Activated naive CD8-positive, alpha-beta T cell (primary cell): ENCODE results near the gene CSNK1D.
A peak's percentile ranks its signal among the peaks of the same experiment; 100 is the strongest.

Source experiments
- H3K27ac Mint-ChIP-seq: one replicate; pipeline ENCODE4 v1.8.0; 2021; ENCODE audit warnings: mixed read lengths
- H3K27me3 Mint-ChIP-seq: one replicate; pipeline ENCODE4 v1.8.0; 2021; ENCODE audit warnings: mixed read lengths
- H3K36me3 Mint-ChIP-seq: one replicate; pipeline ENCODE4 v1.8.0; 2021; ENCODE audit warnings: mixed read lengths
- H3K4me1 Mint-ChIP-seq: one replicate; pipeline ENCODE4 v1.8.0; 2021; ENCODE audit warnings: low read depth, mixed read lengths
- H3K4me3 Mint-ChIP-seq: one replicate; pipeline ENCODE4 v1.8.0; 2021; ENCODE audit warnings: mild to moderate bottlenecking, mixed read lengths
- H3K9me3 Mint-ChIP-seq: one replicate; pipeline ENCODE4 v1.8.0; 2021; ENCODE audit warnings: low read depth, mixed read lengths

Gene CSNK1D

DNA sequence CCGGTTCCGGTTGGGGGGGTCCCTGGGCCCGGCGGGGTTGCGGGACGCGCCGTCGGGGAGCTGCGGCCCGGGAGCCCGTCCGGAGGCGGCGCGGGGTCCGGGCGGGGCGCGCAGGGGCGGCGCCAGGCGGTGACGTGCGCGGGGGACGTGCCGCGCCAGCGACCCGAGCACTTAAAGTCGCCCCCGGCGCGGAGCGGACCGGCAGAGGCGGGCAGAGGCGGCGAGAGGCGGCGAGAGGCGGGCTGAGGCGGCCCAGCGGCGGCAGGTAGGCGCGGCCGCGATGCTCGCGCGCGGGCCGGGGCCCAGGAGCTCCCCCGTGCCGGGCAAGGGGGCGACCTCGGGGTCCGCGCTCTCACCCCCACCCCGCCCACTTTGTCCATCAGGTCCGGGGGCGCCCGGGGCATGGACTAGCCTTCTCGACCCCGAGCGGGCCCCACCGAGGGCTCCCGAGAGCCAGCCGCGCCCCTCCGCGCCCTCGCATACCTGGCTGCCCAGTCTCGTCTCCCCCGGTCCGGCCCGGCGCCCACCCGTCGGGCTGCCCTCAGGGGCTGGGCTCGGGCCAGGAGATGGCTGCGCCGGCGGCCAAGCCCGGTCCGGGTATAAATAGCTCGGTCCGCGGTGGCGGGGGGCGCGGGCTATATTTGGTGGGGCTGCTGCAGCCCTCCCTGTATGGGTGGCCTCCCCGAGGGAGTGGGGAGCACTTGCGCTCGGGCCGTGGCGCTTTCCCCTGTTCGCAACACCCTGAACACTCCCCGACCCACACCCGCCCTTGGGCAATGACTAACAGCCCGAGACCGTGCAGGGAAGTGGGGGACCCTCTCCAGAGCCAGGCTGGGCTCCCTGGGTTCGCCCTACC lies 44.4 kb downstream of the CSNK1D start, which contains the start of gene SLC16A3:
TSS of gene SLC16A3 (plus strand) at position 201 of the 856 bp plus-strand sequence. CDS start 6,967 bp downstream, outside the sequence.
- Mint-ChIP-seq H3K4me3 (peak within 1 kb of the TSS; percentile 75), H3K27ac (no peak within 1 kb of the TSS), H3K4me1 (peaks cover 5% of the 10 kb centered on the region), H3K27me3 (no peaks in the 10 kb centered on the region), H3K9me3 (no peaks in the 10 kb centered on the region), H3K36me3 (no peaks in the 10 kb centered on the region)

- H3K4me3 Mint-ChIP-seq, result peak overlapping the region; percentile 73
- H3K27me3 Mint-ChIP-seq, result no peaks in the 10 kb centered on the region
- no peaks in the 10 kb centered on the region for H3K9me3 Mint-ChIP-seq
- no peaks in the 10 kb centered on the region for H3K36me3 Mint-ChIP-seq
- peaks cover 5% of the 10 kb centered on the region for H3K4me1 Mint-ChIP-seq
- no peak overlapping the region for H3K27ac Mint-ChIP-seq
These were observed 45.1 kb downstream of the CSNK1D start for GRCh38 chr17:82228278-82228841.

- Mint-ChIP-seq H3K27ac (peak overlapping the region; percentile 77), H3K27me3 (no peaks in the 10 kb centered on the region), H3K9me3 (no peaks in the 10 kb centered on the region), H3K4me3 (peak overlapping the region; percentile 73), H3K36me3 (no peaks in the 10 kb centered on the region), H3K4me1 (peaks cover 5% of the 10 kb centered on the region)
These were observed 45.7 kb downstream of the CSNK1D start for GRCh38 chr17:82227629-82228277.

GRCh38 chr17:82226809-82227628 lies 46.5 kb downstream of the CSNK1D start:
- no peaks in the 10 kb centered on the region for H3K36me3 Mint-ChIP-seq
- H3K4me3 Mint-ChIP-seq, result peak overlapping the region; percentile 27
- H3K9me3 Mint-ChIP-seq, result no peaks in the 10 kb centered on the region
- no peaks in the 10 kb centered on the region for H3K27me3 Mint-ChIP-seq
- no peak overlapping the region for H3K27ac Mint-ChIP-seq
- H3K4me1 Mint-ChIP-seq, result peaks cover 5% of the 10 kb centered on the region

GRCh38 chr17:82226146-82226808 lies 47.2 kb downstream of the CSNK1D start:
- Mint-ChIP-seq H3K4me1 (peaks cover 5% of the 10 kb centered on the region), H3K36me3 (no peaks in the 10 kb centered on the region), H3K9me3 (no peaks in the 10 kb centered on the region), H3K27me3 (no peaks in the 10 kb centered on the region), H3K27ac (no peak overlapping the region), H3K4me3 (no peak overlapping the region)

DNA sequence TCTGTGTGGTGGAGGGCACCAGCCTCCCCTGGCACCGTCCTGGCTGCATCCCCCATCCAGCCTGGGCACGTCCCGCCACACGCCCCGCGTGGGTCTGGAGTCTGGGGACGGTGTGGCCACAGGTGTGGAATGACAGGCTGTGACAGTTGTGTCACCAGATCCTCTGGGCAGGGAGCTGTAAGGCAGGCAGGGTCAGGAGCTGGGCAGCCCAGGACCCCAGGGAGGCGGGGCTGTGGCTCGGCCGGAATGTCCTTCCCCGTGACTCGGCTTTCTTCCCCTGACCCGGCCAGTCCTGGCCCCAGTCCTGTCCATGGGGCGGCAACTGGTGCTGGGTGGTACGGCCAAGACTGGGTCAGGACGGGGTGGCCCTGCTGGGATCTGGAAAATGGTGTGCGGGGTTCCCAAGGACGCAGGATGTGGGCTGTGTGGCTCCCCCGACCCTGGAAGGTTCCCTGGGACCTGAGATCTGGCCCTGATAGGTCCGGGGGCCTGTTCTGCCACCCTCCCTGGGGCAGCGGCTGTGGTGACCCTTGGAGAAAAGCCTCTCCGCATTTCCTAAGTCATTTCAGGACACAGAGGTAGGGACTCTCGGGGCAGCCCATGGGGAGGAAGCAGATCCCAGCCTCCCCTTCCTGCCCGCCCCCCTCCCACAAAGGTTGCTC lies 48.0 kb downstream of the CSNK1D start:
- H3K4me3 Mint-ChIP-seq, result no peak overlapping the region
- no peak overlapping the region for H3K27ac Mint-ChIP-seq
- H3K36me3 Mint-ChIP-seq, result no peaks in the 10 kb centered on the region
- H3K9me3 Mint-ChIP-seq, result no peaks in the 10 kb centered on the region
- peaks cover 5% of the 10 kb centered on the region for H3K4me1 Mint-ChIP-seq
- H3K27me3 Mint-ChIP-seq, result no peaks in the 10 kb centered on the region

GRCh38 chr17:82224666-82225065 lies 48.8 kb downstream of the CSNK1D start:
- H3K4me3 Mint-ChIP-seq, result no peak overlapping the region
- H3K4me1 Mint-ChIP-seq, result no peaks in the 10 kb centered on the region
- H3K9me3 Mint-ChIP-seq, result no peaks in the 10 kb centered on the region
- H3K27ac Mint-ChIP-seq, result no peak overlapping the region
- H3K27me3 Mint-ChIP-seq, result no peaks in the 10 kb centered on the region
- H3K36me3 Mint-ChIP-seq, result no peaks in the 10 kb centered on the region

GRCh38 chr17:82223517-82223916 lies 50.0 kb downstream of the CSNK1D start:
- Mint-ChIP-seq H3K27ac (no peak overlapping the region), H3K36me3 (no peaks in the 10 kb centered on the region), H3K4me1 (no peaks in the 10 kb centered on the region), H3K27me3 (no peaks in the 10 kb centered on the region), H3K9me3 (no peaks in the 10 kb centered on the region), H3K4me3 (no peak overlapping the region)

DNA sequence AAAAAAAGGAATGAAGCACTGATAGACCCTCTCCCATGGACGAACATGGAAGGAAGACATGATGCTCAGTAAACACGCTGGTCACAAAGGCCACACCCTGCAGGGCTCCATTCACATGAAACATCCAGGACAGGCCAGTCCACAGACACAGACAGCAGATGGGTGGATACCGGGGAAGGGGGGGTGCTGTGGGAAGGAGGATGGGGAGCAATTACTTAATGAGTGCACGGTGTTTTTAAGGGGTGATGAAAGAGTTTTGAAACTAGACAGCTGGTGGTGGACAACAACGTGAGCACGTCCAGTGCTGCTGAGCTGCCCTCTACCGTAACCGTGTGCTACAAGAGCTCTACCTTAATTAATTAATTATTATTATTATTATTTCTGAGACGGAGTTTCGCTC lies 50.7 kb downstream of the CSNK1D start:
- Mint-ChIP-seq H3K27ac (no peak overlapping the region), H3K9me3 (no peaks in the 10 kb centered on the region), H3K4me1 (no peaks in the 10 kb centered on the region), H3K4me3 (no peak overlapping the region), H3K36me3 (no peaks in the 10 kb centered on the region), H3K27me3 (no peaks in the 10 kb centered on the region)

DNA sequence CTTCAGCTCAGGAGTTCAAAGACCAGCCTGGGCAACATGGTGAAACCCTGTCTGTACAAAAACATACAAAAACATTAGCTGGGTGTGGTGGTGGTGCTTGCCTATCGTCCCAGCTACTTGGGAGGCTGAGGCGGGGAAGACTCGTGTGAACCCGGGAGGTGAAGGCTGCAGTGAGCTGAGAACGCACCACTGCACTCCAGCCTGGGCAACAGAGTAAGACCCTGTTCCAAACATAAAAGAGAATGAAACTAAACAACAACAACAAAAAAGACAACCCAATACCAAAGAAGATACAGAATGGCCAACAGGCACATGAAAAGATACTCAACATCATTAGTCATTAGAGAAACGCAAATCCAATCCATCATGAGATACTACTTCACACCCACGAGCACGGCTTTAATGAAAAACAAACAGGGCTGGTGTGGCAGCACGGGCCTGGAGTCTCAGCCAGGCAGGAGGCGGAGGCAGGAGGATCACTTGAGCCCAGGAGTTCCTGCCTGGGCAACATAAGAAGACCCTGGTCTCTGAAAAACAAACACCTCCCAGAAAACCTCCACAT lies 52.1 kb downstream of the CSNK1D start:
- no peak overlapping the region for H3K27ac Mint-ChIP-seq
- peaks cover 4% of the 10 kb centered on the region for H3K4me1 Mint-ChIP-seq
- H3K36me3 Mint-ChIP-seq, result no peaks in the 10 kb centered on the region
- no peak overlapping the region for H3K4me3 Mint-ChIP-seq
- no peaks in the 10 kb centered on the region for H3K9me3 Mint-ChIP-seq
- H3K27me3 Mint-ChIP-seq, result no peaks in the 10 kb centered on the region

DNA sequence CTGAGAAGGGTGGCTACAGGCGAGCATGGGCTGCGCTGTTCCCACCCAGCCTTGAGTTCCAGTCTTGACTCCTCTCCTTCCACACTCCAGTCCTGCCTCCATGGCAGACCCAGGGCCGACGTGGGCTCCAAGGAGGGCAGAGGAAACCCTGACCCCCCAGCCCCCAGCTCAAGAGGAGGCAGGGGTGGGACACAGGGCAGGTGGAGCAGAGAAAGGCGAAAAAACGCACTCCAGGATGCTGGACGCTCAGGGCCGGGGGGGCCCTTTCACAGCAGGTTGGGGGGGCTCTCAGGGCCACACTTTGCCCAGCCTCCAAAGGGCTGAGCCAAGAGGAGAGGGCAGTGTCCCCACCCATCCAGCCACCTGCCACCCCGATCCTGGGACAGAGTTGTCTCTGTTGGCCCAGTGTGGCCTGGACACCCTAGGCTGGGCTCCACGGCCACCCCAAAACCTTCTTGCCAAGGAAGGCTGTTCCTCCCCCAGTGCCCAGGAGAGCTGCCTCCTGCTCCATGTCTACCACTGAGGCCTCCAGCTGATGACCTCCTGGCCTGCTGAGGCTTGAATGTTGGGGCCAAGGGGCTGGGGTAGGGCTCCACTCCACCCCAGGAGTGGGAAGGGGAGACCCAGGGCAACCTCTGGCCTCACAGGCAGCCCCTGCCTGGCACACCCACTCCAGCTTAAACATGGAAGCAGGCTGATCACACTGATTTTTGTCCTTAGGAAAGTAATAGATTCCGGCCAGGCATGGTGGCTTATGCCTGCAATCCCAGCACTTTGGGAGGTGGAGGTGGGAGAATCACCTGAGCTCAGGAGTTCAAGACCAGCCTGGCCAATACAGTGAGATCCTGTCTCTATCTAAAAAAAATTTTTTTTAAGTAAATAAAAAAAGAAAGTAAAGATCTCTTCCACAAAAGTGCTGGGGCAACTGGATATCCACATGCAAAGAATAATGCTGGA lies 53.5 kb downstream of the CSNK1D start:
- H3K27ac Mint-ChIP-seq, result no peak overlapping the region
- H3K36me3 Mint-ChIP-seq, result no peaks in the 10 kb centered on the region
- H3K4me3 Mint-ChIP-seq, result no peak overlapping the region
- peaks cover 12% of the 10 kb centered on the region for H3K4me1 Mint-ChIP-seq
- no peaks in the 10 kb centered on the region for H3K9me3 Mint-ChIP-seq
- no peaks in the 10 kb centered on the region for H3K27me3 Mint-ChIP-seq

- no peak overlapping the region for H3K4me3 Mint-ChIP-seq
- H3K36me3 Mint-ChIP-seq, result no peaks in the 10 kb centered on the region
- H3K4me1 Mint-ChIP-seq, result peaks cover 17% of the 10 kb centered on the region
- H3K9me3 Mint-ChIP-seq, result no peaks in the 10 kb centered on the region
- no peaks in the 10 kb centered on the region for H3K27me3 Mint-ChIP-seq
- H3K27ac Mint-ChIP-seq, result no peak overlapping the region
These were observed 54.4 kb downstream of the CSNK1D start for GRCh38 chr17:82219083-82219482.
